NCI-H748 (cell line): Measurements from ENCODE around the gene RFNG.

Source experiments
- DNase-seq: peaks from one replicate; lab custom pipeline; 2025; ENCODE audit not compliant: unreplicated experiment; lab: John Stamatoyannopoulos, UW

Gene RFNG

DNA sequence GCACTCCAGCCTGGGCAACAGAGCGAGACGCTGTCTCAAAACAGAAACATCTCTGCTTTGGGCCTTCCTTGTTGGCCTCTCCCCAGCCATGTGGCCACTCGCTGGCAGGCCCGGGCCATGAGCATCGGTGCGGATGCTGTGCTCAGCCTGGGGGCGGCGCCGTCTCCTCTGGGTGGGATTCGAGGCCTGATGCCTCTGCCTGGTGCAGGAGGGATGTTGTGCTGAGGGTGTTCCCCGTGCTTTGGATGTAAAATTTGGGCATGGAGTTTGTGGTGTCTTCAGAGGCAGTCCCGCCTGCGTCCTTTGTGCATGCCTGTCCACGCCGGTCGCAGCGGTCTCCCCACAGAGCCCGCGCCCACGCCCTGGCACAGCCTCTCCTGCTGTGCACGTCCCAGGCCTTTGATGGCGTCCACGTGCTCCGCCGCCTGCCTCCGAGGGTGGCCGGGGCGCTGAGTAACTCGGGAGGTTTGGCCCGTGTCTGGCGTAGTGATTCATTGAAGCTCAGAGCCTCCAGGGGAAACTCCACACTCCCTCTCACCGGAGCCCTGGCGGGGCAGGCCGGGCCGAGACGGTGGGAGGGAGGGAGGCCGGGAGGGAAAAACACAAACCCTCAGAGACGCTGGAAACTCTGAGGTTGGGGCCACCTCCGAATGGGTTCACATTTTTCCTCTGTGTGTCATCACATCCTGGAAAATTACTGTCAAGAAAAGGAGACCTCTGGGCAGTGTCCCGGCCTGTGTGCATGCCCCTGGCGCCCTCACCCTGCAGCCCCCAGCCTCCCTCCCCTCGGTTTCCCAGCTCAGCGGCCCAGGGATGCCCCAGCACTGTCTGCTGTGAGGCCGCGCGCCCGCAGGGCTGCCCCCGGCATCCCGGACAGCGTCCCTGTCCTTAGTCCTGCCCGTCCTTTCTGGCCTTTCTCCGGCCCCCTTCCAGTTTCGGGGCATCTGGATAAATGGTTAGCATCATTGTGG lies 47.9 kb downstream of the RFNG start:
- no peak for DNase-seq

DNA sequence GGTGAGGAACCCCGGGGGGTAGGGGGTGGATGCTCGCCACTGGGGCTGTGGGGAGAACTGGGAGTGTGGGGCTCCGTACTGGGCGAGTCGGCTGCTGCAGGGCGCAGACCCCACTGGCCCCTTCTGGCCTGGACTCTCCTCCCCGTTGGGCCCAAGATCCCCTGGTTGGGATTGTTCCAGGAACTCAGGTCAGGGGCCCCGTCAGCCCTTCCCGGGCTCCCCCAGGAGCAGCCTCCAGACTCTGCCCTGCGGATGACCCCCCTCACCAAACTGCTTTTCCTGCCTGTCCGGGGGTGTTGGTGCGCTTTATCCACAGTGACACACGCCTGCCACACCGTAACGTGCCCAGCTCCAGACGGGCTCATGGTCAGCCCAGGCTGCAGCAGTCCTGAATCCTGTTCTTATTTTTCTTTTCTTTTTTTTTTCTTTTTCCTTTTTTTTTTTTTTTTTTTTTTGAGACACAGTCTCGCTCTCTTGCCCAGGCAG lies 50.0 kb downstream of the RFNG start:
- no peak for DNase-seq

DNA sequence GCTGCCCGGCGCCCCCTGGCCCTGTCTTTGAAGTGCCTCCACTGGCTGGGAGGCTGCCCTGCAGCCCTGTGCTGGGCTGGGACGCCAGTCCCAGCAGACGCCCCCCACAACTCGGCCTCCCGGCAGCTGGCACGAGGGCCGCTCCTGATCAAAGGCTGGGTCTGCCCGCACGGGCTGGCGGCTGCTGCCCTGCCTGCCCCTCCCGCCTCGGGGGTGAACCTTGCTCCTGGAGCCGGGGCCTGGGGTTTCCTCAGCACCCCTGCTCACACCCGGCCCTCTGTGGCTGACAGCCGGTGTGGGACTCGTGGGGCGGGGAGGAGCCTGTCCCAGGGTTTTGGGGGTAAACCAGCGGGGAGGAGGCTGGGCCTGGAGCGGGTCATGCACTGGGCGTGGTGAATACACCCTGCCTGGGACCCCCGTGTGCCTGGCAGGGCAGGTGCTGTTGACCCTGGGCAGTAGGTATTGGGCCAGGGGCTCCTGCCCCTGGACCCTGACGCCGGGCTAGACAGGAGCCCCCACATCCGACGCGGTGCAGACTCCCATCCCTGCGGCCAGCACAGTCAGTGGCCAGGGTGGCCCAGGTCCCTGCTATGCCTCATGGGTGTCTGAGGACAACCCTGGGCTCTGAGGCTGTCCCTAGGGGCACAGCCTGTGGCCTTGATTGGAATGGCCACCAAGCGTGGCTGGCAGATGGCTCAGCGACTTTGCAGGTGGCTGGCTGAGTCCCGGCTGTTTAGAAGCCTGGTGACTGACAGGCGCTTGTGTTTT lies 50.6 kb downstream of the RFNG start:
- no peak for DNase-seq

DNA sequence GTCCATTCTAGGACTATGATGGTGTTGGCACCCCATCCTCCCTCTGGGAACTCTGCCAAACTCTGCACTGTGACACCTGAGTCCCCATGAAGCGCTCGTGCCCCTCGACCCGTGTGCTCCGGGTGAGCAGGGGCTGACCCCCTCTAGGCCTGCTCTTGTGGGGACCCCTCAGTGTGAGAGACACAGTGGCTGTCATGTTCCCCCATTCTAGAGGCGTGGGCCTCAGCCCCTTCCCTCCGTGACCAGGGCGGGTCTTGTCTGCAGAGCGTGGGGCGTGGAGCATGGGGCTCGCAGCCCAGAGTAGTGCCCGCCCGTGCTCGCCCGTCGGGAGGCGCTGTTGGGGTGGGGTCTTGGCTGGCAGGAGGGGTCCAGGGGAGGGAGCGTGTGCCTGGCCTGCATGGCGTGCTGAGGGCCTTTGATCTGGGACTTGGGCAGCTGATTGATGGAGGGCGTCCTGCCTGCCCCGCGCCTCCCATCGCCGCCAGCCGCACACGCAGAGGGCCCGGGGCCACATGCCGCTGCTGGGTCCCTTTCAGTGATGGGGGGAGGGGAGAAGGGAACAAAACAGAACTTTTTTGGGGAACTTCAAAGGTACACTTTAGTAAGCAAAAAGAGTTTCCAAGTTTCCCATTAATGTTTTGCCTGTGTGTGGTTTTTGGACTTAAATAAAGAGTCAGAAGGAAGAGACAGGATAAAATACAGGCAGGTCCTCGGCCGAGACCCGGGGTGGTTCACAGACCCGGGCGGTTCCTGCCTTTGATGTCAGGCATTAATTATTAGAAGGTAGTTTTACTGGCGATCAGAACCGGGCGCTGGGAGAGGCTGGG lies 51.4 kb downstream of the RFNG start:
- DNase-seq, result no peak

DNA sequence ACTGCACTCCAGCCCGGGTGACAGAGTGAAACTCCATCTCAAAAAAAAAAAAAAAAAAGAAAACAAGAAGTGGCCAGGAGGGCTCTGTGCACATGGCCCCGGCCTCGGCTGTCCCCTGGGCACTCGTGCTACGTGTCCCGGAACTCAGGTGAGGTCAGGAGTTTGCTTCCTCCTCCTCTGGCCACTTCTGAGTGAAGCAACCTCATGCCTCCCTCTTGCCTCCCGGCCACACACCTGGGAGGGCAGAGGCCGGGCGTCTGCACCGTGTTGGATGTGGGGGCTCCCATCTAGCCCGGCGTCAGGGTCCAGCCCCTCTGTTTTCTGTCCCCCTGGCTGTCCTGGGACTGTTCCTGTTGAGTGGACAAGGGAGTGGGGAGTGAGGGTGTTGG lies 52.0 kb downstream of the RFNG start:
- DNase-seq, result no peak

DNA sequence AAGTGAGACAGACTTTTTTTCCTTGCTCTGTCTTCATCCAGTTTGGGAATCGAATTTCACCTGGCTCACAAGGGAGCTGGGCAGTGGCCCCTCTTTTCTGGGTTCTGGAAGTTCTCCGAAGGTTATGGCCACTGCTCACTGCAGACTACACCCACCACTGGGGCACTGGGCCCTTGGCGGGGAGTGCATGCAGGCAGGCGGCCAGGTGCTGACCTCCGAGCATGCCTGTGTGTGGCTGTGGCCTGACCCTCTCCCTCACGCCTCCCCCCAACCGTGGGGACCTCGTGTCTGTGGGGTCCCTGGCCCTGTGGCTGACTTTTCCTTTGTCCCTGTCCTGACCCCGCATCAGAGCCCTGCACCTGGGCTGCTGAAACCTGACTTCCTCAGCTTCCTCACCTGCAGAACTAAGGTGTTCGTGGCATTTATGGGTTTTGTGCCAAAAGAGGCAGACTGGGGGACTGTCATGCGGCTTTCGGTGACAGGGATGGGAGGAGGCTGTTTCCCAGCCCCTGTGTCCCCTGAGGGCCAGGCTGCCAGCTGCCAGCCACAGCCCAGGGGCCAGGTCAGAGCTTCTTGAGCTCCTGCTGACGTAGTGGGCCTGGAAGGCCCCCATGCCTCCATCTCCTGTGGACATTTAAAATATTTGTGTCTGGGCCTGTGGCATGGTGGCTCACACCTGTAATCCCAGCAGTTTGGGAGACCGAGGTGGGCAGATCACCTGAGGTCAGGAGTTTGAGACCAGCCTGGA lies 52.7 kb downstream of the RFNG start:
- no peak for DNase-seq

DNA sequence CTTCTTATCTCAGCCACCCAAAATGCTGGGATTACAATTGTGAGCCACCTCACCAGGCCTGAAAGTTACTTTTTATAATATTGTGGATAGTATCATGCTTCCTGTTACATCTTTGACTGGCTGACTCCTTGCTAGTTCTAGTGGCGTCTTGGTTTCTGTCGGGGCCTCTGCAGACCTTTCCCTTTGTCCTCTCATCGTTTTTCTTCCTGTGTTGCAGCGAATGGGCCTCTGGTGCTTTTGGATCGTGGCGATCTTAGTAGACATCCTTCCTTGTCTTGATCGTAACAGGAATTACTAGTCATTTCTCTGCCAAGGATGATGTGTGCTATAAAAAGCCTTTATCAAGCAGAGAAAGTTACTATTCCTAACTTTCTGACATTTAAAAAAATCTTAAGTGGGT lies 53.4 kb downstream of the RFNG start:
- no peak for DNase-seq
